WTC11 (cell line): ENCODE measurements around the gene EVX1. TPM values are rescaled to one million over a fixed set of nuclear protein-coding genes. Genes with fewer than 3 reads are reported as not detected.

Source experiments
- ATAC-seq: fragments of 200-7000 bp; cut with Tn5 transposase; 2 replicates; pipeline ENCODE4 v1.10.0; 2021; ENCODE audit warnings: mild to moderate bottlenecking, moderate library complexity
- CTCF ChIA-PET: fragments of 300-600 bp; sonication (Branson Sonifier 250); formaldehyde crosslinking; loops from one replicate; lab custom pipeline; 2021; ENCODE audit warnings: antibody characterized with exemption; lab: Charles Lee
- POLR2A ChIA-PET: fragments of 350-600 bp; sonication (Branson Sonifier 250); formaldehyde crosslinking; loops from one replicate; lab custom pipeline; 2021; ENCODE audit warnings: antibody characterized with exemption; lab: Charles Lee
- DNase-seq: peaks from one replicate; pipeline ENCODE4 v3.0.0; 2021; ENCODE audit warnings: low spot score
- H3K27ac Mint-ChIP-seq: 2 replicates; pipeline ENCODE4 v1.8.0; 2021; ENCODE audit warnings: mixed read lengths
- H3K27me3 Mint-ChIP-seq: 2 replicates; pipeline ENCODE4 v1.8.0; 2021; ENCODE audit warnings: low read depth, mild to moderate bottlenecking, moderate library complexity, mixed read lengths
- H3K36me3 Mint-ChIP-seq: 2 replicates; pipeline ENCODE4 v1.8.0; 2021; ENCODE audit warnings: mixed read lengths
- H3K4me1 Mint-ChIP-seq: 2 replicates; pipeline ENCODE4 v1.8.0; 2022; ENCODE audit warnings: mixed read lengths
- H3K4me3 Mint-ChIP-seq: 2 replicates; pipeline ENCODE4 v1.8.0; 2021; ENCODE audit warnings: mild to moderate bottlenecking, moderate library complexity, mixed read lengths
- H3K9me3 Mint-ChIP-seq: 2 replicates; pipeline ENCODE4 v1.8.0; 2021; ENCODE audit warnings: mixed read lengths
- GABPB1 ChIP-seq: sonication (generic); formaldehyde crosslinking; IDR thresholded peaks from 2 replicates; pipeline ENCODE4 v1.8.1; 2023; ENCODE audit warnings: mild to moderate bottlenecking, missing genetic modification reagents
- HMGA2 ChIP-seq: fragments of 250-450 bp; sonication (Bioruptor Pico); IDR thresholded peaks from 2 replicates; pipeline ENCODE4 v1.4.0; 2021; ENCODE audit warnings: mild to moderate bottlenecking, moderate library complexity
- NFATC4 ChIP-seq: fragments of 250-450 bp; sonication (Bioruptor Pico); IDR thresholded peaks from 2 replicates; pipeline ENCODE4 v1.9.0; 2021; ENCODE audit warnings: mild to moderate bottlenecking
- NR3C1 ChIP-seq: sonication (generic); formaldehyde crosslinking; conservative IDR thresholded peaks from 2 replicates; pipeline ENCODE4 v1.8.1; 2023; ENCODE audit warnings: low read depth, mild to moderate bottlenecking, missing genetic modification reagents
- OVOL2 ChIP-seq: fragments of 250-450 bp; sonication (Bioruptor Pico); IDR thresholded peaks from 2 replicates; pipeline ENCODE4 v1.9.0; 2021; ENCODE audit warnings: mild to moderate bottlenecking, borderline replicate concordance
- RORB ChIP-seq: fragments of 250-450 bp; sonication (Bioruptor Pico); IDR thresholded peaks from 2 replicates; pipeline ENCODE4 v1.9.0; 2021; ENCODE audit warnings: mild to moderate bottlenecking
- SOX15 ChIP-seq: fragments of 250-450 bp; sonication (Bioruptor Pico); IDR thresholded peaks from 2 replicates; pipeline ENCODE4 v1.9.0; 2021; ENCODE audit warnings: mild to moderate bottlenecking
- TEAD4 ChIP-seq: sonication (generic); formaldehyde crosslinking; IDR thresholded peaks from 2 replicates; pipeline ENCODE4 v1.8.0; 2022; ENCODE audit warnings: mild to moderate bottlenecking, missing genetic modification reagents
- TP53 ChIP-seq: sonication (generic); formaldehyde crosslinking; IDR thresholded peaks from 2 replicates; pipeline ENCODE4 v1.8.1; 2023; ENCODE audit warnings: mild to moderate bottlenecking, missing genetic modification reagents
- ZNF121 ChIP-seq: sonication (generic); formaldehyde crosslinking; IDR thresholded peaks from 2 replicates; pipeline ENCODE4 v1.8.0; 2023; ENCODE audit warnings: missing genetic modification reagents
- ZNF219 ChIP-seq: sonication (generic); formaldehyde crosslinking; IDR thresholded peaks from 2 replicates; pipeline ENCODE4 v1.8.0; 2023; ENCODE audit warnings: missing genetic modification reagents, mild to moderate bottlenecking, borderline replicate concordance
- ZNF396 ChIP-seq: fragments of 250-450 bp; sonication (Bioruptor Pico); IDR thresholded peaks from 2 replicates; pipeline ENCODE4 v1.8.0; 2021; ENCODE audit warnings: mild to moderate bottlenecking, moderate library complexity, borderline replicate concordance
- total RNA-seq: library from RNA; stranded (reverse); gene quantifications from 3 replicates; pipeline ENCODE4 v1.2.3, GENCODE V29; 2021
- TF ChIP-seq, protein P1 (sequence below): sonication (generic); formaldehyde crosslinking; IDR thresholded peaks from 2 replicates; pipeline ENCODE4 v1.8.0; 2022; ENCODE audit warnings: mild to moderate bottlenecking, missing genetic modification reagents
- TF ChIP-seq, protein P2 (sequence below): sonication (generic); formaldehyde crosslinking; IDR thresholded peaks from 2 replicates; pipeline ENCODE4 v1.8.1; 2023; ENCODE audit warnings: mild to moderate bottlenecking, missing genetic modification reagents, borderline replicate concordance
- TF ChIP-seq, protein P3 (sequence below): sonication (generic); formaldehyde crosslinking; IDR thresholded peaks from 2 replicates; pipeline ENCODE4 v1.8.1; 2023; ENCODE audit warnings: mild to moderate bottlenecking, moderate library complexity, missing genetic modification reagents
- TF ChIP-seq, protein P4 (sequence below): sonication (generic); formaldehyde crosslinking; IDR thresholded peaks from 2 replicates; pipeline ENCODE4 v1.8.1; 2022; ENCODE audit warnings: low read depth, mild to moderate bottlenecking, moderate library complexity, missing genetic modification reagents, borderline replicate concordance
- TF ChIP-seq, protein P5 (sequence below): sonication (generic); formaldehyde crosslinking; IDR thresholded peaks from 2 replicates; pipeline ENCODE4 v1.8.1; 2022; ENCODE audit warnings: missing genetic modification reagents, borderline replicate concordance
- TF ChIP-seq, protein P6 (sequence below): fragments of 250-450 bp; sonication (Bioruptor Pico); IDR thresholded peaks from 2 replicates; pipeline ENCODE4 v1.8.0; 2021; ENCODE audit warnings: mild to moderate bottlenecking
- TF ChIP-seq, protein P7 (sequence below): sonication (generic); formaldehyde crosslinking; IDR thresholded peaks from 2 replicates; pipeline ENCODE4 v1.8.0; 2023; ENCODE audit warnings: missing genetic modification reagents

The EVX1 gene
- total RNA-seq, 1 experiment from 2014 or later, result not detected

DNA sequence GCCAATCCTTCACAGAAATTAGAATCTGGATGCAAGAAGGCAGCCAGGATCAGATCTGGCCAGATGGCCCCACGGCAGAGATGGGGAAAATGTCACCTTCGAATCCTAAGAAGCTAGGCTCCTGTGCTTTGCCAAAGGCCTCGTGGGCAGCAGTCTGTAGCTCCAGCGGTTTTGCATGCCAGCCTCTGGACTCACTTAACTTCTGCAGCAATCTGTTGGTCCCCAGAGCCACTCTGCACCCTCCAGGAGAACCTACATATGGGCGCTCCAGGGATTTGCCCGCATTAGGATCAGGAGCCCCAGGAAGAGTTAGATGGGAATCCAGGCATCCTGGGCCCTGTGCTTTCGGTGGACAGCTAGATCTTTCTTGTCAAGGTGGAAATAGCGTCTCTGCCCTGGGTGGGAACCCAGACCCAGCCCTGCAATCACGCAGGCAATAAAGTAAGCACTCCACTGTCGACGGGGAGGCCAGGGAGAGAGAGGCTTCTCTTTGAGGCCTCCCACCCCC lies 32.6 kb upstream of the EVX1 start:
- Mint-ChIP-seq H3K4me3 (no peak overlapping the region), H3K9me3 (no peaks in the 10 kb centered on the region), H3K27ac (no peak overlapping the region), H3K4me1 (peaks cover 31% of the 10 kb centered on the region), H3K27me3 (peaks cover 100% of the 10 kb centered on the region), H3K36me3 (no peaks in the 10 kb centered on the region)
- POLR2A ChIA-PET, result no interaction called here
- DNase-seq, result no peak
- TF ChIP-seq TP53 (CRISPR knock-in tag) (no peak), GABPB1 (no peak), NR3C1 (CRISPR knock-in tag) (no peak), NFATC4 (CRISPR knock-in tag) (no peak), OVOL2 (no peak), ZNF396 (CRISPR knock-in tag) (no peak), HMGA2 (CRISPR knock-in tag) (no peak), ZNF121 (no peak), SOX15 (CRISPR knock-in tag) (no peak), ZNF219 (CRISPR knock-in tag) (no peak), RORB (CRISPR knock-in tag) (no peak), TEAD4 (CRISPR knock-in tag) (no peak)
- TF ChIP-seq, protein P1, sequence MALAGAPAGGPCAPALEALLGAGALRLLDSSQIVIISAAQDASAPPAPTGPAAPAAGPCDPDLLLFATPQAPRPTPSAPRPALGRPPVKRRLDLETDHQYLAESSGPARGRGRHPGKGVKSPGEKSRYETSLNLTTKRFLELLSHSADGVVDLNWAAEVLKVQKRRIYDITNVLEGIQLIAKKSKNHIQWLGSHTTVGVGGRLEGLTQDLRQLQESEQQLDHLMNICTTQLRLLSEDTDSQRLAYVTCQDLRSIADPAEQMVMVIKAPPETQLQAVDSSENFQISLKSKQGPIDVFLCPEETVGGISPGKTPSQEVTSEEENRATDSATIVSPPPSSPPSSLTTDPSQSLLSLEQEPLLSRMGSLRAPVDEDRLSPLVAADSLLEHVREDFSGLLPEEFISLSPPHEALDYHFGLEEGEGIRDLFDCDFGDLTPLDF, result no peak
- TF ChIP-seq, protein P2, sequence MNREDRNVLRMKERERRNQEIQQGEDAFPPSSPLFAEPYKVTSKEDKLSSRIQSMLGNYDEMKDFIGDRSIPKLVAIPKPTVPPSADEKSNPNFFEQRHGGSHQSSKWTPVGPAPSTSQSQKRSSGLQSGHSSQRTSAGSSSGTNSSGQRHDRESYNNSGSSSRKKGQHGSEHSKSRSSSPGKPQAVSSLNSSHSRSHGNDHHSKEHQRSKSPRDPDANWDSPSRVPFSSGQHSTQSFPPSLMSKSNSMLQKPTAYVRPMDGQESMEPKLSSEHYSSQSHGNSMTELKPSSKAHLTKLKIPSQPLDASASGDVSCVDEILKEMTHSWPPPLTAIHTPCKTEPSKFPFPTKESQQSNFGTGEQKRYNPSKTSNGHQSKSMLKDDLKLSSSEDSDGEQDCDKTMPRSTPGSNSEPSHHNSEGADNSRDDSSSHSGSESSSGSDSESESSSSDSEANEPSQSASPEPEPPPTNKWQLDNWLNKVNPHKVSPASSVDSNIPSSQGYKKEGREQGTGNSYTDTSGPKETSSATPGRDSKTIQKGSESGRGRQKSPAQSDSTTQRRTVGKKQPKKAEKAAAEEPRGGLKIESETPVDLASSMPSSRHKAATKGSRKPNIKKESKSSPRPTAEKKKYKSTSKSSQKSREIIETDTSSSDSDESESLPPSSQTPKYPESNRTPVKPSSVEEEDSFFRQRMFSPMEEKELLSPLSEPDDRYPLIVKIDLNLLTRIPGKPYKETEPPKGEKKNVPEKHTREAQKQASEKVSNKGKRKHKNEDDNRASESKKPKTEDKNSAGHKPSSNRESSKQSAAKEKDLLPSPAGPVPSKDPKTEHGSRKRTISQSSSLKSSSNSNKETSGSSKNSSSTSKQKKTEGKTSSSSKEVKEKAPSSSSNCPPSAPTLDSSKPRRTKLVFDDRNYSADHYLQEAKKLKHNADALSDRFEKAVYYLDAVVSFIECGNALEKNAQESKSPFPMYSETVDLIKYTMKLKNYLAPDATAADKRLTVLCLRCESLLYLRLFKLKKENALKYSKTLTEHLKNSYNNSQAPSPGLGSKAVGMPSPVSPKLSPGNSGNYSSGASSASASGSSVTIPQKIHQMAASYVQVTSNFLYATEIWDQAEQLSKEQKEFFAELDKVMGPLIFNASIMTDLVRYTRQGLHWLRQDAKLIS (CRISPR knock-in tag), result no peak
- TF ChIP-seq, protein P3, sequence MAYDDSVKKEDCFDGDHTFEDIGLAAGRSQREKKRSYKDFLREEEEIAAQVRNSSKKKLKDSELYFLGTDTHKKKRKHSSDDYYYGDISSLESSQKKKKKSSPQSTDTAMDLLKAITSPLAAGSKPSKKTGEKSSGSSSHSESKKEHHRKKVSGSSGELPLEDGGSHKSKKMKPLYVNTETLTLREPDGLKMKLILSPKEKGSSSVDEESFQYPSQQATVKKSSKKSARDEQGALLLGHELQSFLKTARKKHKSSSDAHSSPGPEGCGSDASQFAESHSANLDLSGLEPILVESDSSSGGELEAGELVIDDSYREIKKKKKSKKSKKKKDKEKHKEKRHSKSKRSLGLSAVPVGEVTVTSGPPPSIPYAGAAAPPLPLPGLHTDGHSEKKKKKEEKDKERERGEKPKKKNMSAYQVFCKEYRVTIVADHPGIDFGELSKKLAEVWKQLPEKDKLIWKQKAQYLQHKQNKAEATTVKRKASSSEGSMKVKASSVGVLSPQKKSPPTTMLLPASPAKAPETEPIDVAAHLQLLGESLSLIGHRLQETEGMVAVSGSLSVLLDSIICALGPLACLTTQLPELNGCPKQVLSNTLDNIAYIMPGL (CRISPR knock-in tag), result no peak
- TF ChIP-seq, protein P4, sequence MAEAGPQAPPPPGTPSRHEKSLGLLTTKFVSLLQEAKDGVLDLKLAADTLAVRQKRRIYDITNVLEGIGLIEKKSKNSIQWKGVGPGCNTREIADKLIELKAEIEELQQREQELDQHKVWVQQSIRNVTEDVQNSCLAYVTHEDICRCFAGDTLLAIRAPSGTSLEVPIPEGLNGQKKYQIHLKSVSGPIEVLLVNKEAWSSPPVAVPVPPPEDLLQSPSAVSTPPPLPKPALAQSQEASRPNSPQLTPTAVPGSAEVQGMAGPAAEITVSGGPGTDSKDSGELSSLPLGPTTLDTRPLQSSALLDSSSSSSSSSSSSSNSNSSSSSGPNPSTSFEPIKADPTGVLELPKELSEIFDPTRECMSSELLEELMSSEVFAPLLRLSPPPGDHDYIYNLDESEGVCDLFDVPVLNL (CRISPR knock-in tag), result no peak
- TF ChIP-seq, protein P5, sequence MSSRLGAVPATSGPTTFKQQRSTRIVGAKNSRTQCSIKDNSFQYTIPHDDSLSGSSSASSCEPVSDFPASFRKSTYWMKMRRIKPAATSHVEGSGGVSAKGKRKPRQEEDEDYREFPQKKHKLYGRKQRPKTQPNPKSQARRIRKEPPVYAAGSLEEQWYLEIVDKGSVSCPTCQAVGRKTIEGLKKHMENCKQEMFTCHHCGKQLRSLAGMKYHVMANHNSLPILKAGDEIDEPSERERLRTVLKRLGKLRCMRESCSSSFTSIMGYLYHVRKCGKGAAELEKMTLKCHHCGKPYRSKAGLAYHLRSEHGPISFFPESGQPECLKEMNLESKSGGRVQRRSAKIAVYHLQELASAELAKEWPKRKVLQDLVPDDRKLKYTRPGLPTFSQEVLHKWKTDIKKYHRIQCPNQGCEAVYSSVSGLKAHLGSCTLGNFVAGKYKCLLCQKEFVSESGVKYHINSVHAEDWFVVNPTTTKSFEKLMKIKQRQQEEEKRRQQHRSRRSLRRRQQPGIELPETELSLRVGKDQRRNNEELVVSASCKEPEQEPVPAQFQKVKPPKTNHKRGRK, result no peak
- TF ChIP-seq, protein P6, sequence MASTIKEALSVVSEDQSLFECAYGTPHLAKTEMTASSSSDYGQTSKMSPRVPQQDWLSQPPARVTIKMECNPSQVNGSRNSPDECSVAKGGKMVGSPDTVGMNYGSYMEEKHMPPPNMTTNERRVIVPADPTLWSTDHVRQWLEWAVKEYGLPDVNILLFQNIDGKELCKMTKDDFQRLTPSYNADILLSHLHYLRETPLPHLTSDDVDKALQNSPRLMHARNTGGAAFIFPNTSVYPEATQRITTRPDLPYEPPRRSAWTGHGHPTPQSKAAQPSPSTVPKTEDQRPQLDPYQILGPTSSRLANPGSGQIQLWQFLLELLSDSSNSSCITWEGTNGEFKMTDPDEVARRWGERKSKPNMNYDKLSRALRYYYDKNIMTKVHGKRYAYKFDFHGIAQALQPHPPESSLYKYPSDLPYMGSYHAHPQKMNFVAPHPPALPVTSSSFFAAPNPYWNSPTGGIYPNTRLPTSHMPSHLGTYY (CRISPR knock-in tag), result no peak
- TF ChIP-seq, protein P7, sequence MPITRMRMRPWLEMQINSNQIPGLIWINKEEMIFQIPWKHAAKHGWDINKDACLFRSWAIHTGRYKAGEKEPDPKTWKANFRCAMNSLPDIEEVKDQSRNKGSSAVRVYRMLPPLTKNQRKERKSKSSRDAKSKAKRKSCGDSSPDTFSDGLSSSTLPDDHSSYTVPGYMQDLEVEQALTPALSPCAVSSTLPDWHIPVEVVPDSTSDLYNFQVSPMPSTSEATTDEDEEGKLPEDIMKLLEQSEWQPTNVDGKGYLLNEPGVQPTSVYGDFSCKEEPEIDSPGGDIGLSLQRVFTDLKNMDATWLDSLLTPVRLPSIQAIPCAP (CRISPR knock-in tag), result no peak
- CTCF ChIA-PET, result interaction anchor here (1.0 to 3.5 kb wide), 13 partner anchors 11 to 564 kb away, joined by 3 to 23 read pairs (median 6); partner anchors contain the start of gene HOXA13
- no peak; the same call in 1 of the 2 replicates for ATAC-seq
